Neural crest cell (in vitro differentiated cells): ENCODE results near the gene S100A11. TPM values are rescaled to one million over a fixed set of nuclear protein-coding genes. Genes with fewer than 3 reads are reported as not detected.

Experiments used
- DNase-seq: peaks from one replicate; pipeline ENCODE4 v3.0.0; 2021; ENCODE audit warnings: low read depth, mixed read lengths, low spot score
- H3K27ac Mint-ChIP-seq: one replicate; pipeline ENCODE4 v1.8.0; 2021; ENCODE audit warnings: mild to moderate bottlenecking, mixed read lengths; ENCODE audit not compliant: unreplicated experiment
- H3K27me3 Mint-ChIP-seq: 2 replicates; pipeline ENCODE4 v1.8.0; 2021; ENCODE audit warnings: low read depth, mild to moderate bottlenecking, mixed read lengths
- H3K36me3 Mint-ChIP-seq: 2 replicates; pipeline ENCODE4 v1.8.0; 2021; ENCODE audit warnings: low read depth, mild to moderate bottlenecking, mixed read lengths
- H3K4me1 Mint-ChIP-seq: 2 replicates; pipeline ENCODE4 v1.8.0; 2021; ENCODE audit warnings: mixed read lengths
- H3K4me3 Mint-ChIP-seq: one replicate; pipeline ENCODE4 v1.8.0; 2021; ENCODE audit warnings: mild to moderate bottlenecking, mixed read lengths
- H3K9me3 Mint-ChIP-seq: 2 replicates; pipeline ENCODE4 v1.8.0; 2021; ENCODE audit warnings: mixed read lengths
- CTCF ChIP-seq: fragments of 200-600 bp; sonication (generic); conservative IDR thresholded peaks from 2 replicates; pipeline ENCODE4 v1.5.0; 2021; ENCODE audit warnings: antibody characterized with exemption, mild to moderate bottlenecking
- total RNA-seq: library from RNA; stranded (reverse); gene quantifications from 2 replicates; pipeline ENCODE4 v1.2.1, GENCODE V29; 2021

Gene S100A11
- total RNA-seq, 1 donor from 2014 or later: 41.6 TPM

DNA sequence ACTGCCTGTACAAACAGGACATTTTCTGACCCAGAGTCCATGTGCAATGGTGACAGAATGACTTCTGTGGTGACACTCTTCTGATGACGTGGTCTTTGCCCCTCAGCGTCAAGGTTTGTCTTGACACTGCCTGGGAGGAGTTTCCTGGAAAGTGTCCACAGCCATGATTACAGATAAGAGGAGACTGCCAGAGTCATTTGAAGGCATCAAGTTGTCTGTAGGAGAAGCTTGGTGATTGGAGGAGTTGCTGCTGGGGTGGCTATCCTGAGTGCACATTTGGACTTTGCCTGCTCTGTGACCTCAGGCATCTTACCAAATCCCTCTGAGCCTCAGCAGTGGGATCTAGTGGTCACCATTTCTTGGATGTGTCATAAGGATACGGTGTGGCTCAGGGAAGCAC is 34.3 kb upstream of the S100A11 start:
- Mint-ChIP-seq H3K36me3 (no peaks in the 10 kb centered on the region), H3K27me3 (peaks cover 79% of the 10 kb centered on the region), H3K9me3 (no peaks in the 10 kb centered on the region), H3K27ac (no peak overlapping the region), H3K4me3 (no peak overlapping the region), H3K4me1 (no peaks in the 10 kb centered on the region)
- TF ChIP-seq CTCF: no peak
- DNase-seq: no peak

- Mint-ChIP-seq H3K36me3 (no peaks in the 10 kb centered on the region), H3K4me3 (no peak overlapping the region), H3K27ac (no peak overlapping the region), H3K4me1 (no peaks in the 10 kb centered on the region), H3K27me3 (peaks cover 66% of the 10 kb centered on the region), H3K9me3 (peaks cover 4% of the 10 kb centered on the region)
- no peak for TF ChIP-seq CTCF
- DNase-seq: no peak
Measured at GRCh38 chr1:152067929-152068328, 31.1 kb upstream of the S100A11 start.

GRCh38 chr1:152067150-152067549 is 30.3 kb upstream of the S100A11 start:
- H3K27me3 Mint-ChIP-seq: peaks cover 60% of the 10 kb centered on the region
- peaks cover 4% of the 10 kb centered on the region for H3K9me3 Mint-ChIP-seq
- no peaks in the 10 kb centered on the region for H3K36me3 Mint-ChIP-seq
- TF ChIP-seq CTCF: no peak
- no peaks in the 10 kb centered on the region for H3K4me1 Mint-ChIP-seq
- H3K27ac Mint-ChIP-seq: no peak overlapping the region
- no peak for DNase-seq
- H3K4me3 Mint-ChIP-seq: no peak overlapping the region

- no peaks in the 10 kb centered on the region for H3K36me3 Mint-ChIP-seq
- TF ChIP-seq CTCF: no peak
- H3K27me3 Mint-ChIP-seq: peaks cover 28% of the 10 kb centered on the region
- H3K27ac Mint-ChIP-seq: no peak overlapping the region
- no peaks in the 10 kb centered on the region for H3K4me1 Mint-ChIP-seq
- peaks cover 4% of the 10 kb centered on the region for H3K9me3 Mint-ChIP-seq
- DNase-seq: no peak
- no peak overlapping the region for H3K4me3 Mint-ChIP-seq
Measured at GRCh38 chr1:152061952-152062351, 25.1 kb upstream of the S100A11 start.

DNA sequence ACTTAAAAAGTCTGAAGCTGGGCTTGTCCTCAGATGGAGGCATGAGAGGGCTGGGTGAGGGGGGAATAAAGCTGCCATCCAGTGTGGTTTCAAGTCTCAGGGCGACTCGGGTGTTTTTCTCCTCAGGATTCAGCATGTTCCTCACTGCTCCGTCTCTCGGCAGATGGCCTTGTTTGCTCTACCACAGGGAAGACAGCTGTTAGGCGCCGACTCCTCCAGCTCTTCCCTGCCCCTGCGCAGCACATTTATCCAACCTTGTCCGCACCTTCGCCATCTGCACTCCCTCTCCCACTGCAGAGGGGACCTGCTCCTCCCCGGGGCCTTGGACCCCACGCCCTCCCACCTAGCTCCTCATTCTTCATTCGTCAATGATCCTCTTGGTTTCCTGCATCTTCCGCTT is 16.6 kb upstream of the S100A11 start:
- no peaks in the 10 kb centered on the region for H3K36me3 Mint-ChIP-seq
- no peak overlapping the region for H3K27ac Mint-ChIP-seq
- H3K4me1 Mint-ChIP-seq: peaks cover 2% of the 10 kb centered on the region
- H3K27me3 Mint-ChIP-seq: peaks cover 68% of the 10 kb centered on the region
- no peak for TF ChIP-seq CTCF
- H3K9me3 Mint-ChIP-seq: no peaks in the 10 kb centered on the region
- no peak overlapping the region for H3K4me3 Mint-ChIP-seq
- no peak for DNase-seq

DNA sequence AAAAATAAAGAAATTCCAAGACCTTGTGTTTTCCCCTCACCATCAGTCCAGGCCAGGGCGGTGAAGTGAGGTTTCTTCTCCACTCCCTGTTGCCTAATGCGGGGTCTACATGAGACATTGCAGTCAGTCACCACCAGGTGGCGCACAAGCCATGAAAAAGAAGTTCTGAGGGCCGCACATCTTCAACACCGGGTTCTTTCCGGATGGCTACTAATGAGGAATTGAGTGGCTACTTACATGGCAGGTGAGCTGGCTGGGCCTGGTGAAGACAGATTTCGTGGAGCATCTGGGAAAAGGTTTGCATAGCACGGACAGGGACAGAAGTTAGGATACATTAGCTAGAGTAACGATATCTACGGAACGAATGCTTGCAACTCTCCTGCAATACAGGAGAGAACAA is 15.8 kb upstream of the S100A11 start:
- TF ChIP-seq CTCF: peak; percentile 94
- H3K9me3 Mint-ChIP-seq: no peaks in the 10 kb centered on the region
- no peaks in the 10 kb centered on the region for H3K36me3 Mint-ChIP-seq
- no peak overlapping the region for H3K4me3 Mint-ChIP-seq
- no peak overlapping the region for H3K27ac Mint-ChIP-seq
- H3K4me1 Mint-ChIP-seq: peaks cover 10% of the 10 kb centered on the region
- peak; percentile 88 for DNase-seq
- peaks cover 63% of the 10 kb centered on the region for H3K27me3 Mint-ChIP-seq
